ENCODE results near the gene TMEM205. TPM values are rescaled to one million over a fixed set of nuclear protein-coding genes. Genes with fewer than 3 reads are reported as not detected.
A peak's percentile ranks its signal among the peaks of the same experiment; 100 is the strongest.

The TMEM205 gene
- total RNA-seq, 3 donors from 2014 or later: 216 to 286 (median 243) TPM

DNA sequence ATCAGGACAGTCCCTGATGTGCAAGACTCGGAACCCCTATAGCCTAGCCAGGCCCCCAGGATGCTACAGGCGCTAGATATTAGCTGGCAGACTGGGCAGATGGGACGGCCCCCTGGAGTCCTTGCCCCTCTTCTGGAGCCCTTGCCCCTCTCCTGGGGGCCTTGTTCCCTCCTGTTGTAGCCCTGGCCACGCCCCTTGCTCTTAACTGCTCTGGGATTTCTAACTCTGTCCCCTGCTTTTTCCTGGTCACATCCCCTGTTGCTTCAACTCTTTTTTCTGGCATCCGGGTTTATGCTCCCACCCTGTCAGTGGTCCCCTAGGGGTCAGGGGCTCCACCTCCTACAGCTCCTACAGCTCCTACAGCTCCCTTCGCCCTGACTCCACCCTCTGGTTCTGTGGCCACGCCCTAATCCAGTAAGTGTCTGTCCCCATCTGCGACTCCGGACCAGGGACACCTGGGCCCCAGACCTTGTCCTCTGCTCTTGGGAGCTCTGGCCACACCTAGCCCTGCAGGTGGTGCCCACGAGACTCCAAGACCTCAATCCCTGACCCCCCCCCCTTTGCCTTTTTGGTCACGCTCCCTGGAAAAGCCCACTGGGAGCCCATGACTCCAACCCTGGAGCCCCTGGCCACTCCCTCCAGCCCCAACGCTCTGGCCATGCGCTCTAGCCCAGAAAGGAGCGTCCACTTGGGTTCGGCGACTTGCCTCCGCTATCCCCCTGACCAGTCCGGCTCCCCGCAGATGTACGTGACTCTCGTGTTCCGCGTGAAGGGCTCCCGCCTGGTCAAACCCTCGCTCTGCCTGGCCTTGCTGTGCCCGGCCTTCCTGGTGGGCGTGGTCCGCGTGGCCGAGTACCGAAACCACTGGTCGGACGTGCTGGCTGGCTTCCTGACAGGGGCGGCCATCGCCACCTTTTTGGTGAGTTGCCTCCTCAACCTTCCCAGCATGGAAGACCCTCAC lies 16.0 kb upstream of the TMEM205 start:
- TF ChIP-seq, protein P1, sequence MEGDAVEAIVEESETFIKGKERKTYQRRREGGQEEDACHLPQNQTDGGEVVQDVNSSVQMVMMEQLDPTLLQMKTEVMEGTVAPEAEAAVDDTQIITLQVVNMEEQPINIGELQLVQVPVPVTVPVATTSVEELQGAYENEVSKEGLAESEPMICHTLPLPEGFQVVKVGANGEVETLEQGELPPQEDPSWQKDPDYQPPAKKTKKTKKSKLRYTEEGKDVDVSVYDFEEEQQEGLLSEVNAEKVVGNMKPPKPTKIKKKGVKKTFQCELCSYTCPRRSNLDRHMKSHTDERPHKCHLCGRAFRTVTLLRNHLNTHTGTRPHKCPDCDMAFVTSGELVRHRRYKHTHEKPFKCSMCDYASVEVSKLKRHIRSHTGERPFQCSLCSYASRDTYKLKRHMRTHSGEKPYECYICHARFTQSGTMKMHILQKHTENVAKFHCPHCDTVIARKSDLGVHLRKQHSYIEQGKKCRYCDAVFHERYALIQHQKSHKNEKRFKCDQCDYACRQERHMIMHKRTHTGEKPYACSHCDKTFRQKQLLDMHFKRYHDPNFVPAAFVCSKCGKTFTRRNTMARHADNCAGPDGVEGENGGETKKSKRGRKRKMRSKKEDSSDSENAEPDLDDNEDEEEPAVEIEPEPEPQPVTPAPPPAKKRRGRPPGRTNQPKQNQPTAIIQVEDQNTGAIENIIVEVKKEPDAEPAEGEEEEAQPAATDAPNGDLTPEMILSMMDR (IDR thresholded peaks at IDR 0.05): no peak
- TF ChIP-seq POLR2AphosphoS5 (IDR thresholded peaks at IDR 0.05) (no peak), POLR2A (IDR thresholded peaks at IDR 0.05) (no peak)
- intact Hi-C loops (cut with DNase I; ENCODE audit: low total_unique reads): no loop called here
- Histone ChIP-seq H3K27me3 (no peaks in the 10 kb centered on the region), H3K9me3 (no peaks in the 10 kb centered on the region), H3K36me3 (no peaks in the 10 kb centered on the region), H3K4me3 (no peak overlapping the region), H3K4me1 (no peaks in the 10 kb centered on the region), H3K27ac (no peak overlapping the region)
- no peak for DNase-seq (ENCODE audit: low spot score in 2 of 2)

DNA sequence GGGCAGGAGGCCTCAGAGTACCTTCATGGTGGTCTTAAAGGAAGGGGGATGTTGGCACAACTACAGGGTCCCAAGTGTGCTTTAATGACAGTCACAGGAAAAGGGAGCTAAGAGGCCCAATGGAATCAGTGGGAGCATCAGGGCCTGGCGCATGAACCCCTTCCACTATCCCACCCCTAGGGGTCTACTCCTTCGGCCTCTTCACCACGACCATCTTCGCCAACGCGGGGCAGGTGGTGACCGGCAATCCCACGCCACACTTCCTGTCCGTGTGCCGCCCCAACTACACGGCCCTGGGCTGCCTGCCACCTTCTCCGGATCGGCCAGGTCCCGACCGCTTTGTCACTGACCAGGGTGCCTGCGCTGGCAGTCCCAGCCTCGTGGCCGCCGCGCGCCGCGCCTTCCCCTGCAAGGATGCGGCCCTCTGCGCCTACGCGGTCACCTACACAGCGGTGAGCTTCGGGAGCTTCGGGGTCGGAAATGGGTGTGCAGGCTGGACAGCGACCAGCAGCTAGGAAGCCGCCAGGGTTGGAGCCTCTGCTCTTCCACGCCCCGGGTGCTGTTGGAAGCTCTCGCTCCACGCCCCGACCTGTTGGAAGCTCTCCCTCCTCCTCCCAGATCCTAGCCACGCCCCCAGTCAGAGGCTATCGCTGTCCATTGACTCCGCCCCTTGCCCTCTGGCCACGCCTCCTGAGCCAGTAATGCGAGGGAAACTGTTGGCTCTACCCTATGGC lies 15.1 kb upstream of the TMEM205 start:
- Histone ChIP-seq H3K4me3 (peak overlapping the region in 2 of 3 donors; percentile 7 to 43), H3K27ac (peak overlapping the region in 1 of 2 donors; percentile 25), H3K4me1 (peaks cover 0 to 3% of the 10 kb centered on the region in 2 donors), H3K36me3 (no peaks in the 10 kb centered on the region), H3K27me3 (no peaks in the 10 kb centered on the region), H3K9me3 (no peaks in the 10 kb centered on the region)
- intact Hi-C loops (cut with DNase I; ENCODE audit: low total_unique reads): no loop called here
- TF ChIP-seq, protein P1 (IDR thresholded peaks at IDR 0.05): no peak
- TF ChIP-seq POLR2A (IDR thresholded peaks at IDR 0.05) (no peak), POLR2AphosphoS5 (IDR thresholded peaks at IDR 0.05) (no peak)
- DNase-seq (ENCODE audit: low spot score in 2 of 2): no peak

DNA sequence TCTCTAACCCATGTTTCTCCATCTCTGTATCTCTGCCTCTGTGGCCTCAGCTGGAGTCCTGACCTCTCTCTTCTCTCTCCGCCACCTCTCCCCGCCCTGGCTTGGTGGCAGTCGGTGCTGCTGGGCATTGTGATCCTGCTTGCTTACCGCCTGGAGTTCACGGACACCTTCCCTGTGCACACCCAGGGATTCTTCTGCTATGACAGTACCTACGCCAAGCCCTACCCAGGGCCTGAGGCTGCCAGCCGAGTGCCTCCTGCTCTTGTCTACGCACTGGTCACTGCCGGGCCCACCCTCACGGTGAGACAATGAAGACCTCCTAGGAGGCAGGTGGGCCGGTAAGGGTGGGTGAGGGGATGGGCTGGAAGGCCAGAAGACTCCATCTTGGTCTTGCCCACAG lies 13.4 kb upstream of the TMEM205 start:
- Histone ChIP-seq H3K9me3 (no peaks in the 10 kb centered on the region), H3K36me3 (no peaks in the 10 kb centered on the region), H3K4me1 (peaks cover 0 to 7% of the 10 kb centered on the region in 2 donors), H3K27me3 (no peaks in the 10 kb centered on the region), H3K27ac (no peak overlapping the region), H3K4me3 (no peak overlapping the region)
- TF ChIP-seq POLR2AphosphoS5 (IDR thresholded peaks at IDR 0.05) (no peak), POLR2A (IDR thresholded peaks at IDR 0.05) (no peak)
- TF ChIP-seq, protein P1 (IDR thresholded peaks at IDR 0.05): no peak
- no peak for DNase-seq (ENCODE audit: low spot score in 2 of 2)
- intact Hi-C loops (cut with DNase I; ENCODE audit: low total_unique reads): no loop called here

DNA sequence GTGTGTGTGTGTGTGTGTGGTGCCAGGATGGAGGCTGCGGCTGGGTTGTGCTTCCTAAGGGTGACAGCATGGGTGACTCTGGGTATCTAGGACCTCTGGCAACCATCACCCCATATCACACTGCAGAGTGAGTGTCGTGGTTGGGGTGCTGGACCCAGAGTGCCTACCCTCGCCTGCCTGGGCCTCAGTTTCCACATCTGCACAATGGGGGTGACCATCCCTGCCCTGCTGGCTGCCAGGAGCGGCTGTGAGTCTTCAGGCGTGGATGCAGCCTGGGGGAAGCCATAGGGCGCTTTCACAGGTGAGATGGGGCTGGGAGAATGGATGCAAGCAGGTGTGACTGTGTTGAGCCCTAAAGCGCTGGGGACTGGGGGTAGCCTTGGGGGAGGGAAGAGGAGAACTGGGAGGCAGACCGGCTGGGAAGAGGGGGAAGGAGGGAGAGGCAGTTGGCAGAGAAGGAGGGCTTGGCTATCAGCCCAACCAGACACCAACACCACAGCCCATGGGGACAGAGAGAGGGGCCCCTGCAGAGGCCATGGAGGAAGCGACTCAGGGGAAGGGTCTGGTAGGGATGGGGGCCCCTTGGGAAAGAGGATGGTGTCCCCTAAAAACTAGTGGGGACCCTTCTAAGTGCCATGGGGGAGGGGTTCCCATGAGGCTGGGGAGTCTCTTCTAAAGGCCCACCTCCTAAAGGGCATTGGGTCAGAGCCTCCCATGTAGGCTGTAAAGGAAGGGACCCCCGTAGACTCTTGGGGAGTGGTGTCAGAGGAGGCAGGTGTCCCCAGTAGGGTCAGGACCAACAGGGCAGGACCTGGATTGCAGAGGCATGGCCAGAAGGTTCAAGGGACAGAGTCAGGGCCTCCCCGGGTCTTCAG lies 10.8 kb upstream of the TMEM205 start:
- no peak for DNase-seq (ENCODE audit: low spot score in 2 of 2)
- Histone ChIP-seq H3K36me3 (no peaks in the 10 kb centered on the region), H3K4me3 (no peak overlapping the region), H3K4me1 (peaks cover 0 to 7% of the 10 kb centered on the region in 2 donors), H3K27me3 (no peaks in the 10 kb centered on the region), H3K9me3 (no peaks in the 10 kb centered on the region), H3K27ac (peak overlapping the region in 1 of 2 donors; percentile 89)
- intact Hi-C loops (cut with DNase I; ENCODE audit: low total_unique reads): no loop called here
- TF ChIP-seq POLR2A (IDR thresholded peaks at IDR 0.05): no peak
- no peak for TF ChIP-seq POLR2AphosphoS5 (IDR thresholded peaks at IDR 0.05)
- TF ChIP-seq, protein P1 (IDR thresholded peaks at IDR 0.05): no peak
